Measurements from ENCODE around the gene SLC39A3.
A peak's percentile ranks its signal among the peaks of the same experiment; 100 is the strongest.

SLC39A3 gene

GRCh38 chr19:2701361-2702169 is 38.3 kb downstream of the SLC39A3 start:
- H3K4me1 ChIP-seq (ENCODE audit: insufficient read depth, low read length), result peaks cover 7% of the 10 kb centered on the region
- peak overlapping the region; percentile 71; the same call in 1 of the 2 replicates for H3K9ac ChIP-seq (ENCODE audit: low read depth, low read length)
- H3K9me3 ChIP-seq (ENCODE audit: control insufficient read depth, insufficient read depth, low read length), result no peaks in the 10 kb centered on the region
- H3K36me3 ChIP-seq (ENCODE audit: insufficient read depth, low read length), result no peaks in the 10 kb centered on the region

- no peaks in the 10 kb centered on the region for H3K36me3 ChIP-seq (ENCODE audit: insufficient read depth, low read length)
- H3K9me3 ChIP-seq (ENCODE audit: control insufficient read depth, insufficient read depth, low read length), result no peaks in the 10 kb centered on the region
- peak overlapping the region; percentile 25; the same call in 1 of the 2 replicates for H3K9ac ChIP-seq (ENCODE audit: low read depth, low read length)
- H3K4me1 ChIP-seq (ENCODE audit: insufficient read depth, low read length), result peaks cover 7% of the 10 kb centered on the region
These were observed 39.0 kb downstream of the SLC39A3 start for GRCh38 chr19:2700660-2701360.

- H3K9ac ChIP-seq (ENCODE audit: low read depth, low read length), result no peak overlapping the region
- no peaks in the 10 kb centered on the region for H3K36me3 ChIP-seq (ENCODE audit: insufficient read depth, low read length)
- H3K9me3 ChIP-seq (ENCODE audit: control insufficient read depth, insufficient read depth, low read length), result no peaks in the 10 kb centered on the region
- H3K4me1 ChIP-seq (ENCODE audit: insufficient read depth, low read length), result peaks cover 7% of the 10 kb centered on the region
These were observed 40.2 kb downstream of the SLC39A3 start for GRCh38 chr19:2699413-2700140.

GRCh38 chr19:2694196-2694595 is 45.6 kb downstream of the SLC39A3 start:
- Histone ChIP-seq H3K9me3 (ENCODE audit: control insufficient read depth, insufficient read depth, low read length) (no peaks in the 10 kb centered on the region), H3K9ac (ENCODE audit: low read depth, low read length) (no peak overlapping the region), H3K36me3 (ENCODE audit: insufficient read depth, low read length) (no peaks in the 10 kb centered on the region), H3K4me1 (ENCODE audit: insufficient read depth, low read length) (no peaks in the 10 kb centered on the region; the same call in 1 of the 2 replicates)

GRCh38 chr19:2693492-2694160 is 46.2 kb downstream of the SLC39A3 start:
- Histone ChIP-seq H3K4me1 (ENCODE audit: insufficient read depth, low read length) (no peaks in the 10 kb centered on the region; the same call in 1 of the 2 replicates), H3K9me3 (ENCODE audit: control insufficient read depth, insufficient read depth, low read length) (no peaks in the 10 kb centered on the region), H3K36me3 (ENCODE audit: insufficient read depth, low read length) (no peaks in the 10 kb centered on the region), H3K9ac (ENCODE audit: low read depth, low read length) (no peak overlapping the region)

- H3K4me1 ChIP-seq (ENCODE audit: insufficient read depth, low read length), result no peaks in the 10 kb centered on the region; the same call in 1 of the 2 replicates
- H3K9me3 ChIP-seq (ENCODE audit: control insufficient read depth, insufficient read depth, low read length), result no peaks in the 10 kb centered on the region
- H3K36me3 ChIP-seq (ENCODE audit: insufficient read depth, low read length), result no peaks in the 10 kb centered on the region
- H3K9ac ChIP-seq (ENCODE audit: low read depth, low read length), result no peak overlapping the region
These were observed 47.9 kb downstream of the SLC39A3 start for GRCh38 chr19:2691951-2692350.

- H3K9me3 ChIP-seq (ENCODE audit: control insufficient read depth, insufficient read depth, low read length), result no peaks in the 10 kb centered on the region
- H3K9ac ChIP-seq (ENCODE audit: low read depth, low read length), result no peak overlapping the region
- no peaks in the 10 kb centered on the region for H3K36me3 ChIP-seq (ENCODE audit: insufficient read depth, low read length)
- H3K4me1 ChIP-seq (ENCODE audit: insufficient read depth, low read length), result no peaks in the 10 kb centered on the region; the same call in 1 of the 2 replicates
These were observed 49.0 kb downstream of the SLC39A3 start for GRCh38 chr19:2690856-2691255.

- Histone ChIP-seq H3K36me3 (ENCODE audit: insufficient read depth, low read length) (no peaks in the 10 kb centered on the region), H3K9ac (ENCODE audit: low read depth, low read length) (no peak overlapping the region), H3K4me1 (ENCODE audit: insufficient read depth, low read length) (no peaks in the 10 kb centered on the region), H3K9me3 (ENCODE audit: control insufficient read depth, insufficient read depth, low read length) (no peaks in the 10 kb centered on the region)
These were observed 53.5 kb downstream of the SLC39A3 start for GRCh38 chr19:2686360-2686759.

GRCh38 chr19:2685204-2685704 is 54.6 kb downstream of the SLC39A3 start:
- Histone ChIP-seq H3K36me3 (ENCODE audit: insufficient read depth, low read length) (no peaks in the 10 kb centered on the region), H3K9ac (ENCODE audit: low read depth, low read length) (no peak overlapping the region), H3K9me3 (ENCODE audit: control insufficient read depth, insufficient read depth, low read length) (no peaks in the 10 kb centered on the region), H3K4me1 (ENCODE audit: insufficient read depth, low read length) (no peaks in the 10 kb centered on the region)

GRCh38 chr19:2683430-2684003 is 56.3 kb downstream of the SLC39A3 start:
- Histone ChIP-seq H3K4me1 (ENCODE audit: insufficient read depth, low read length) (no peaks in the 10 kb centered on the region), H3K9ac (ENCODE audit: low read depth, low read length) (no peak overlapping the region), H3K9me3 (ENCODE audit: control insufficient read depth, insufficient read depth, low read length) (no peaks in the 10 kb centered on the region), H3K36me3 (ENCODE audit: insufficient read depth, low read length) (no peaks in the 10 kb centered on the region)

All from ES-I3 (cell line).